MM.1S (cell line): ENCODE results near the gene RAP1GDS1.

ENCODE experiments used
- CTCF ChIP-seq: fragments of 300-600 bp; sonication (generic); IDR thresholded peaks from 2 replicates; pipeline ENCODE4 v1.5.1; 2016; ENCODE audit warnings: antibody characterized with exemption, low read length, mixed read lengths
- EZH2 ChIP-seq: fragments of 300-600 bp; sonication (generic); optimal IDR thresholded peaks from 2 replicates; pipeline ENCODE3; 2017; ENCODE audit warnings: low read depth, mild to moderate bottlenecking, antibody characterized with exemption, low read length, mixed read lengths
- EZH2phosphoT487 ChIP-seq: fragments of 300-600 bp; sonication (generic); IDR thresholded peaks from 2 replicates; pipeline ENCODE4 v1.6.1; 2018; ENCODE audit warnings: antibody characterized with exemption, low read length

- TF ChIP-seq CTCF (no peak), EZH2phosphoT487 (no peak), EZH2 (no peak)
Observed at GRCh38 chr4:98245226-98245625, 16.0 kb upstream of the RAP1GDS1 start.
